ENCODE measurements around the gene PIN1. TPM values are rescaled to one million over a fixed set of nuclear protein-coding genes. Genes with fewer than 3 reads are reported as not detected.
A peak's percentile ranks its signal among the peaks of the same experiment; 100 is the strongest.

PIN1 gene
- total and polyA plus RNA-seq, 2 of the 13 experiments (the other 11 are each of a cell fraction or from before 2014, with no cell fraction given) = 31.9 to 72.0 TPM

DNA sequence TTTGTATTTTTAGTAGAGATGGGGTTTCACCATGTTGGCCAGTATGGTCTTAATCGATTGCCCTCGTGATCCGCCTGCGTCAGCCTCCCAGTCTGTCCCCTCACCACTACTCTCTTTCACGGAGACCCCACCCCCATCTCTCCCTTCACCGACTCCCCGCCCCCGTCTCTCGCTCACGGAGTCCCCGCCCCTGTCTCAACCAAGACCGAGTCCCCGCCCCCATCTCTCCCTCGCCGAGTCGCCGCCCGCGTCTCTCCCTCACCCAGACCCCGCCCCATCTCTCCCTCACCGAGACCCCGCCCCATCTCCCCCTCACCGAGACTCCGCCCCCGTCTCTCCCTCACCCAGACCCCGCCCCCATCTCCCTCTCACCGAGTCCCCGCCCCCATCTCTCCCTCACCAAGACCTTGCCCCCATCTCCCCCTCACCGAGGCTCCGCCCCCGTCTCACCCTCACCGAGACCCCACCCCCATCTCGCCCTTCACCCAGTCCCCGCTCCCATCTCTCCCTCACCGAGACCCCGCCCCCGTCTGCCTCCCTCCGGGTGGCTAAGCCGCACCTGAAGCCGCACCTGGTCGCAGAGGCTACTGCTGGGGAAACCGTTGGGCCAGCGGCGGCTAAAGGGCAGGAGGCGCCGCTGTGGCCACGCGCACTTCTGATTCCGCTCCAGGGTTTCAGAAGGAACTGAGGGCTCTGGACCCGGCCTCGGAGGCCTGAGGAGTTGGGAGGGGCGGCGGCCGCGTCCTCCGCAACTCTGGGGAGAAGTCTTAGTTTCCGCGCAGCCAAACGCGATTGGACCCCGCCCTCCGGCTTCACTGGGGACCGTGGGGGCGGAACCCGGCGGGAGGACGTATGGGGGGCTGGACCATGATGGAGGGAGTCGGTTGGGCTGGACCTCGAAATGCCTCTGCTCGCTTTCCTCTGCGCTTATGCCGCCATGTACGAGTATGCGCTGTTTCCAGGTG lies 49.5 kb upstream of the PIN1 start (continued):
- TF ChIP-seq, protein P1, sequence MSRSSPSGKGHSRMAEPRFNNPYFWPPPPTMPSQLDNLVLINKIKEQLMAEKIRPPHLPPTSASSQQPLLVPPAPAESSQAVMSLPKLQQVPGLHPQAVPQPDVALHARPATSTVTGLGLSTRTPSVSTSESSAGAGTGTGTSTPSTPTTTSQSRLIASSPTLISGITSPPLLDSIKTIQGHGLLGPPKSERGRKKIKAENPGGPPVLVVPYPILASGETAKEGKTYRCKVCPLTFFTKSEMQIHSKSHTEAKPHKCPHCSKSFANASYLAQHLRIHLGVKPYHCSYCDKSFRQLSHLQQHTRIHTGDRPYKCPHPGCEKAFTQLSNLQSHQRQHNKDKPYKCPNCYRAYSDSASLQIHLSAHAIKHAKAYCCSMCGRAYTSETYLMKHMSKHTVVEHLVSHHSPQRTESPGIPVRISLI (CRISPR knock-in tag; IDR thresholded peaks at IDR 0.05; ENCODE audit: borderline replicate concordance) = no peak
- TF ChIP-seq, protein P2, sequence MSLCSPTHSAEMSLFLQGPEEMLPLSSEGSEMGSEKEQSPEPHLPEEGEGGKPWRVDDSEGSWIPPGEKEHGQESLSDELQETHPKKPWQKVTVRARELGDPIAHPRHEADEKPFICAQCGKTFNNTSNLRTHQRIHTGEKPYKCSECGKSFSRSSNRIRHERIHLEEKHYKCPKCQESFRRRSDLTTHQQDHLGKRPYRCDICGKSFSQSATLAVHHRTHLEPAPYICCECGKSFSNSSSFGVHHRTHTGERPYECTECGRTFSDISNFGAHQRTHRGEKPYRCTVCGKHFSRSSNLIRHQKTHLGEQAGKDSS (CRISPR knock-in tag; IDR thresholded peaks at IDR 0.05; ENCODE audit: borderline replicate concordance, low read depth) = no peak; the same call in 1 of the 2 replicates
- TF ChIP-seq, protein P3, sequence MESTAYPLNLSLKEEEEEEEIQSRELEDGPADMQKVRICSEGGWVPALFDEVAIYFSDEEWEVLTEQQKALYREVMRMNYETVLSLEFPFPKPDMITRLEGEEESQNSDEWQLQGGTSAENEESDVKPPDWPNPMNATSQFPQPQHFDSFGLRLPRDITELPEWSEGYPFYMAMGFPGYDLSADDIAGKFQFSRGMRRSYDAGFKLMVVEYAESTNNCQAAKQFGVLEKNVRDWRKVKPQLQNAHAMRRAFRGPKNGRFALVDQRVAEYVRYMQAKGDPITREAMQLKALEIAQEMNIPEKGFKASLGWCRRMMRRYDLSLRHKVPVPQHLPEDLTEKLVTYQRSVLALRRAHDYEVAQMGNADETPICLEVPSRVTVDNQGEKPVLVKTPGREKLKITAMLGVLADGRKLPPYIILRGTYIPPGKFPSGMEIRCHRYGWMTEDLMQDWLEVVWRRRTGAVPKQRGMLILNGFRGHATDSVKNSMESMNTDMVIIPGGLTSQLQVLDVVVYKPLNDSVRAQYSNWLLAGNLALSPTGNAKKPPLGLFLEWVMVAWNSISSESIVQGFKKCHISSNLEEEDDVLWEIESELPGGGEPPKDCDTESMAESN (CRISPR knock-in tag; conservative IDR thresholded peaks at IDR 0.05) = no peak
- 0 out of 2 replicates have a peak, but pooled peaks have one; percentile 19 for TF ChIP-seq PITX1 (CRISPR knock-in tag; IDR thresholded peaks at IDR 0.05)
- TF ChIP-seq DNMT3B (CRISPR knock-in tag; conservative IDR thresholded peaks at IDR 0.05) = no peak
- TF ChIP-seq SRF (IDR thresholded peaks at IDR 0.05; ENCODE audit: low read depth, low read length) = no peak
- TF ChIP-seq, protein P4, sequence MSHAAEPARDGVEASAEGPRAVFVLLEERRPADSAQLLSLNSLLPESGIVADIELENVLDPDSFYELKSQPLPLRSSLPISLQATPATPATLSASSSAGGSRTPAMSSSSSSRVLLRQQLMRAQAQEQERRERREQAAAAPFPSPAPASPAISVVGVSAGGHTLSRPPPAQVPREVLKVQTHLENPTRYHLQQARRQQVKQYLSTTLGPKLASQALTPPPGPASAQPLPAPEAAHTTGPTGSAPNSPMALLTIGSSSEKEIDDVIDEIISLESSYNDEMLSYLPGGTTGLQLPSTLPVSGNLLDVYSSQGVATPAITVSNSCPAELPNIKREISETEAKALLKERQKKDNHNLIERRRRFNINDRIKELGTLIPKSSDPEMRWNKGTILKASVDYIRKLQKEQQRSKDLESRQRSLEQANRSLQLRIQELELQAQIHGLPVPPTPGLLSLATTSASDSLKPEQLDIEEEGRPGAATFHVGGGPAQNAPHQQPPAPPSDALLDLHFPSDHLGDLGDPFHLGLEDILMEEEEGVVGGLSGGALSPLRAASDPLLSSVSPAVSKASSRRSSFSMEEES (CRISPR knock-in tag; IDR thresholded peaks at IDR 0.05) = peak; percentile 59
- TF ChIP-seq, protein P5, sequence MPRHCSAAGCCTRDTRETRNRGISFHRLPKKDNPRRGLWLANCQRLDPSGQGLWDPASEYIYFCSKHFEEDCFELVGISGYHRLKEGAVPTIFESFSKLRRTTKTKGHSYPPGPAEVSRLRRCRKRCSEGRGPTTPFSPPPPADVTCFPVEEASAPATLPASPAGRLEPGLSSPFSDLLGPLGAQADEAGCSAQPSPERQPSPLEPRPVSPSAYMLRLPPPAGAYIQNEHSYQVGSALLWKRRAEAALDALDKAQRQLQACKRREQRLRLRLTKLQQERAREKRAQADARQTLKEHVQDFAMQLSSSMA (CRISPR knock-in tag; IDR thresholded peaks at IDR 0.05) = no peak
- no peak for TF ChIP-seq ZNF33B (CRISPR knock-in tag; IDR thresholded peaks at IDR 0.05)
- no peak for TF ChIP-seq FOSL1 (CRISPR knock-in tag; IDR thresholded peaks at IDR 0.05; ENCODE audit: borderline replicate concordance)
- TF ChIP-seq ZSCAN21 (CRISPR knock-in tag; IDR thresholded peaks at IDR 0.05; ENCODE audit: borderline replicate concordance) = peak; percentile 26; the same call in 1 of the 2 replicates
- TF ChIP-seq, protein P6, sequence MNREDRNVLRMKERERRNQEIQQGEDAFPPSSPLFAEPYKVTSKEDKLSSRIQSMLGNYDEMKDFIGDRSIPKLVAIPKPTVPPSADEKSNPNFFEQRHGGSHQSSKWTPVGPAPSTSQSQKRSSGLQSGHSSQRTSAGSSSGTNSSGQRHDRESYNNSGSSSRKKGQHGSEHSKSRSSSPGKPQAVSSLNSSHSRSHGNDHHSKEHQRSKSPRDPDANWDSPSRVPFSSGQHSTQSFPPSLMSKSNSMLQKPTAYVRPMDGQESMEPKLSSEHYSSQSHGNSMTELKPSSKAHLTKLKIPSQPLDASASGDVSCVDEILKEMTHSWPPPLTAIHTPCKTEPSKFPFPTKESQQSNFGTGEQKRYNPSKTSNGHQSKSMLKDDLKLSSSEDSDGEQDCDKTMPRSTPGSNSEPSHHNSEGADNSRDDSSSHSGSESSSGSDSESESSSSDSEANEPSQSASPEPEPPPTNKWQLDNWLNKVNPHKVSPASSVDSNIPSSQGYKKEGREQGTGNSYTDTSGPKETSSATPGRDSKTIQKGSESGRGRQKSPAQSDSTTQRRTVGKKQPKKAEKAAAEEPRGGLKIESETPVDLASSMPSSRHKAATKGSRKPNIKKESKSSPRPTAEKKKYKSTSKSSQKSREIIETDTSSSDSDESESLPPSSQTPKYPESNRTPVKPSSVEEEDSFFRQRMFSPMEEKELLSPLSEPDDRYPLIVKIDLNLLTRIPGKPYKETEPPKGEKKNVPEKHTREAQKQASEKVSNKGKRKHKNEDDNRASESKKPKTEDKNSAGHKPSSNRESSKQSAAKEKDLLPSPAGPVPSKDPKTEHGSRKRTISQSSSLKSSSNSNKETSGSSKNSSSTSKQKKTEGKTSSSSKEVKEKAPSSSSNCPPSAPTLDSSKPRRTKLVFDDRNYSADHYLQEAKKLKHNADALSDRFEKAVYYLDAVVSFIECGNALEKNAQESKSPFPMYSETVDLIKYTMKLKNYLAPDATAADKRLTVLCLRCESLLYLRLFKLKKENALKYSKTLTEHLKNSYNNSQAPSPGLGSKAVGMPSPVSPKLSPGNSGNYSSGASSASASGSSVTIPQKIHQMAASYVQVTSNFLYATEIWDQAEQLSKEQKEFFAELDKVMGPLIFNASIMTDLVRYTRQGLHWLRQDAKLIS (CRISPR knock-in tag; IDR thresholded peaks at IDR 0.05) = no peak
- no peak for TF ChIP-seq ZC3H13 (CRISPR knock-in tag; IDR thresholded peaks at IDR 0.05)
- peak; percentile 63; the same call in 1 of the 2 replicates for TF ChIP-seq ZNF333 (CRISPR knock-in tag; IDR thresholded peaks at IDR 0.05; ENCODE audit: borderline replicate concordance)
- peak; percentile 39; the same call in 1 of the 2 replicates for TF ChIP-seq HOXA3 (CRISPR knock-in tag; IDR thresholded peaks at IDR 0.05)
